Right hindlimb (tissue), 1 donor: Measurements from ENCODE around the gene MAPK4.
"Not testable (repeated sequence)": the region's sequence is repeated elsewhere in the genome, so short reads cannot be mapped to it uniquely, and the experiment has no call there.

Experiments
- DNase-seq: peaks from one replicate; pipeline ENCODE4 v3.0.0-alpha.2; 2018

The MAPK4 gene

DNA sequence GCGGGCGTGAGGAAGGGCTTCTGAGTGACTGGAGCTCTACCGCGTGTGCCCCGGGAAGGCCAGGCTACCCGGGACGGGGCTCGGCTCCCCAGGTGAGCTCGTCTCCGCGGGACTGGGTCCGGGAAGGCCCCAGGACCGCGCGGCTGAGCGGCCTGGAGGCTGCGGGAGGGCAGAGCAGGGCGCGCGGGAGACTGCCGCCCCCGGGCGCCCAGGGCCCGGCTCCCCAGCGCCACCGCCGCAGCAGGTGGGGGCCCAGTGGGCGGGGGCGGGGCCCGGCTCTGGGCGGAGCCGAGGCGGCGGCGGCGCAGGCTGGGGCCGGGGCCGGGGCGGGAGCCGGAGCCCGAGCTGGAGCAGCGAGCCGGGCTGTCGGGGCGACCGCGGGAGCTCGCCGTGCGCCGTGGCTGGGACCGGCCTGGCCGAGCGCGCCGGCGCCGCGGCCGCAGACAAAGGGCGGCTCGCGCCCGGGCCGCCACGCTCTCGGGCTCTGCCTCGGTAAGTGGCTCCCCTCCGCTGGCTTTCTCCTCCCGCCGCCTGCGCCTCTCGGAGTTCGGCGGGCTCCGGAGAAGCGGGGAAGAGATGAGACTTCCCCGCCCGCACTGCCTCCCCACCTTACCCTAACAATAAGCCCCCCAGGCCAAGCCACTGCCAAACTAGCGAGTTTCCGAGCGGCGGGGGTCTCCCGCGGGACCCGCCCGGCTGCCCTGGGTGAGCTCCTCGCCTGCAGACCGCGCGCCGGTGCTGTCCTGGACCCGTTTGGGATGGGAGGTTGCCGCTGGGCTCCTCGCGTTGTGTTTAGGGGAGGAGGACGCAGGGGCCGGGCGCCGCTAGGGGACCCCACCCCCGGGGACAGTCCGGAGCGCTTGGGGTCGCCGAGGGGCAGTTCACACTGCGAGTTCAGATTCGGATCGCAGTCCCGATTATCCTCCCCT, at the start of gene MAPK4:
TSS of gene MAPK4 (plus strand) at position 336 of the 929 bp plus-strand sequence. CDS start 103,872 bp downstream, outside the sequence.
- peak; percentile 55 for DNase-seq

DNA sequence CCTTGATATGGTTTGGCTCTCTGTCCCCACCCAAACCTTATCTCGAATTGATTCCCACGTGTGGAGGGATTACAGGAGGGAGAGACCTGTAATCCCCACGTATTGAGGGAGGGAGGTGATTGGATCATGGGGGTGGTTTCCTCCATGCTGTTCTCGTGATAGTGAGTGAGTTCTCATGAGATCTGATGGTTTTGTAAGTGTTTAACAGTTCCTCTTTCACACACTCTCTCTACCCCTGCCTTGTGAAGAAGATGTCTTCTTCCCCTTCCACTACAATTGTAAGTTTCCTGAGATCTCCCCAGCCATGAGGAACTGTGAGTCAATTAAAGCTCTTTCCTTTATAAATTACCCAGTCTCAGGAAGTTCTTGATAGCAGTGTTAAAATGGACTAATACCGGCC, 42.6 kb upstream of the MAPK4 start:
- DNase-seq = not testable (repeated sequence)

DNA sequence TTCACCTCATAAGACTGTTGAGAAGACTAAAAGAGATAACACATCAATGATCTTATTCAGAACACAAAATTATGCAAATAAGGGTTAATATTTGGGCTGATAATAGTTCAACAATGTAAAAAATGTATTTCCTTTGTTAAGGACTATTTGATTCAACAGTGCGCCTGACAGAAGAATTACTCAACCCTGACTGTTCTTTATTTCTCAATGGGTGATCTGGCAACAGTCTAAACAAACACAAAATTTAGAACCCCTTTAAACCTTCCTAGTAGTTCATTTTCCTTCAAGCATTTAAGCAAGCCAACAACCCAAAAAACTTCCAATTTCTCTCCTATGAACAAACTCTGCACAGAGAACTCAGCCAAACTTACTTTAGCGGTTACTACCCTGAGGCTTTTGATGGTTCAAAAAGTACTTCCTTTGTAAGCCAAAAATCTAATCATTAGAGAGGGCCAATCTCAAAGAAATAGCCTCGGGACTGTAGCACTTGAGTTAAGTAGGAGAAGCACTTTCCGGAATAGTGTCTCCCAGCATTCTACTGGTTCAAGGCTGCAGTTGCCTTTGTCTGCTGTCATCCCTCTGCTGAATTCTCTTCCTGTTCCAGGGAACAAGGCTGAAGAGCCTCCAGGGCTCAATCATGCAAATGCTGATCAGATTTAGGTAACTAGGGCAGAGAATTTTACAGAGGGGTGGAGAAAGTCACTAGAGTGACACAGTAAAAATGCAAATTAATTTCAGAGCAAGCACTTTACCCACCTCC, 40.9 kb upstream of the MAPK4 start:
- DNase-seq = no peak

DNA sequence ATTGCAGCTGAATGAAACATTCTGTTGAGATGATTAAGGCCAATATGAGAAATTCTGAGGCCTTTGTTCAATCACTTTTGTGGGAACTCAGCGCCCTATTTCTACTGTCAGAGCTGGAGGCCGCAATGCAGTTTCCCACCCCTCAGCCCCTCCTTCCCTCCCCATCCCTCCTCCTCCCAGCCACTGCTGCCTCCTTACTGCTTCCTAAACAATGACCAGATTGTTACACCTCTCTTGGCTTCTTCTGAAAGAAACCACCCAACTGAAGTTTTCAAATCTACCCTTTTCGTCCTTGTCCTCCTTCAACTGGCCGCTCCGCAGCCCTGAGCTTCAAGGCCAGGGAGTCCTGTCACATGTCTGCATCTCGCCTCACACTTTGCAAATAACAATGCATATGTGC, 36.7 kb upstream of the MAPK4 start:
- no peak for DNase-seq

DNA sequence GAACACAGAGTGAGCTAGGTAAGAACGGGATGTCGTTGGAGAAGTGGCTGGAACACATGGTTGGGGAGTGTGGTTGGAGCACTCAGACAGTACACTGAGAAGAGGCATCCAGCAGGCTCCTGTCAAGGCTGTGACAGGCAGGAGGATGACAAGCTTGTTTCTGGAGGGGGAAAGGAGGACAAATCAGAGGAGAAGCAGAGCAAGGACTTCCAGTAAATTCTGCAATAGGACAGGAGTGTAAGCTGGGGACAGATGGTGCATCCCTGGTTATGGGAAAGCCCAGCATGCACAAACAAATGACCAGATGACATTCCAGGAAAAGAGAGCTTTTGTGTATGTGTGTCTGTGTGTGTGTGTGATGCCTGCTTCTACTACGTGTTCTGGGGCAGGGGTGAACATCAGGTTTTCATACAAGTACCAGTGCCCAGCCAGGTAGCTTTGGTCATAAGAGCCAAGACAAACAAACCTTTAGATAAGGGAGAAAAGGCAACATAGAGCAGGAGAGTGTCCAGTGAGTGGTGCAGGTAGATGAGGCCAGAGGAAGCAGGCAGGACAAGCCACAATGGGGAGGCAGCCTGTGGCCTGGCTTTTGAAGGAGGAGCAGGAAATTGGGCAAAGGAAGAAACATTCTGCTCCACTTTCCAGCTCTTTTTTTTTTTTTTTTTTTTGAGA, 32.1 kb upstream of the MAPK4 start:
- no peak for DNase-seq

DNA sequence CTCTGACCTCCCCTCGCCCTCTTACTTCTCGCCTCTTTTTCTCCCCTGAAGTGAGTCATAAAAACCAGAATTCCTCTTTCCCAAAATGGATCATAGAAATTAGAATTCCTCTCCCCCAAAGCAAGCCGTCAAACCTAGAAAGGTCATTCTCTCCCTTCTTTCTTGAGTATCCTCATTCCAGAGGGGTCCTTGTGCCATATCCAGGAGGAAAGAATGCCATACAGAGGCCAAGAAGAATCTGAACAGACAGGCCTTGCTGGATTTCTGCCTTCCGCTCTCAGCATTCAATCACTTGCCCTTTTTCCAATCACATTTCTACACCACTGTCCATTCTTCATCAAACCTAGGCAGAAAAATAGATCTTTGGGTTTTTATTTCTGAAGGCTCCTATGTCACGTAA, 31.1 kb upstream of the MAPK4 start:
- DNase-seq = no peak

DNA sequence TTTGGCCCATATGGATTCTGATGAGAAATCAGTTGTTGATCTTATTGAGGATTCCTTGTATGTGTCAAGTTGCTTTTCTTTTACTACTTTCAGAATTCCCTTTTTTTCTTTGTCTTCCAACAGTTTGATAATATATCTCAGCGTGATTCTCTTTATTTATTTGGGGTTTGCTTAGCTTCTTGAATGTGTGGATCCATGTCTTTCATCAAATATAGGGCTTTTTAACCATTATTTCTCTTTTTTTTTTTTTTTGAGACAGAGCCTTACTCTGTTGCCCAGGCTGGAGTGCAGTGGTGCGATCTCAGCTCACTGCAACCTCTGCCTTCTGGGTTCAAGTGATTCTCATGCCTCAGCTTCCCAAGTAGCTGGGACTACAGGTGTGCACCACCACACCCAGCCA, 26.1 kb upstream of the MAPK4 start:
- DNase-seq = not testable (repeated sequence)

DNA sequence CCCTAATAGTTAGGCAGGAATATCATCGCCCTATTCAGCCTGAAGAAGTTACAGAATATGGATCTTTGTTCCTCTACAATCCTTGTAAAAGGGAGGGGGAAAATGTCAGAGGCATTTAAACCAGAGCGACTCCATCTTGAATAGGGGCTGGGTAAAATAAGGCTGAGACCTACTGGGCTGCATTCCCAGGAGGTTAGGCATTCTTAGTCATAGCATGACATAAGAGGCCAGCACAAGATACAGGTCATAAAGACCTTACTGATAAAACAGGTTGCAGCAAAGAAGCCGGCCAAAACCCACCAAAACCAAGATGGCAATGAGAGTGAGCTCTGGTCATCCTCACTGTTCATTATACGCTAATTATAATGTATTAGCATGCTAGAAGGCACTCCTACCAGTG, 15.4 kb upstream of the MAPK4 start:
- not testable (repeated sequence) for DNase-seq

DNA sequence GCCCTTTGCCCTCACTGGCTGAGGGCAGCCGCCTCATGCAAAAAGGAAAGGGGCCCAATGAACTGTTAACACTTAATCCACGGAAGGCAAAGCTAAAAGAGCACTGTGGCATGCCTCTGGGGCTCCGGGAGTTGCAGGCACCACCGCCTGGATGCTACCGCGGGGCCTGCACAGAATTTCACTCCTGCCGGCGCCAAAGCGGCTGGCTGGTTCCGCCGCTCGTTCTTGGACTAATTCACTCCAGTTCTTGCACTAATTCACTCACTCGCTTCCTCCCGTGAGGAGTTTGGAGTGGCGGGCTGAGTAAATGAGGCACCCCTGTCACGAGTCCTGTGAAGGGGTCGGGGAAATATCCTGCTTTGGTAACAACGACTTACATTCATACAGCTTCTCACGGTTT, 14.0 kb upstream of the MAPK4 start:
- DNase-seq = no peak

DNA sequence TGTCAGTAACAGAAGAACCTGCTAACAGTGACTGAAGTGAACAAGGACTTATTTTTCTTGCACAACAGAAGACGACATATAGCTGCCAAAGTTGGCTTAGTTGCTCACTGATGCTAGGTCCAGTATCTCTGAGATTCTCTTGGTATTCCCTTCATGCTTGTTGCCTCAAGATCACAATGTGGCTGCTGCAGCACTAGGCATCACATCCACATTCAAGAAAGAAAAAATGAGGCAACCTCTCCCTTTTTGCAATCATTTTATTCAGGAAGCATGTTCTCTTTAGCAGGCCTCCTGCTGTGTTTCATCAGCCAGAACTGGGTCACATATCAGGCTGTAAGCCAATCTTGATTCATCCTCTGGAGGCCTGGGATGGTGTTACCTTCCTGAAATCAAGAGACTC, 11.7 kb upstream of the MAPK4 start:
- no peak for DNase-seq

DNA sequence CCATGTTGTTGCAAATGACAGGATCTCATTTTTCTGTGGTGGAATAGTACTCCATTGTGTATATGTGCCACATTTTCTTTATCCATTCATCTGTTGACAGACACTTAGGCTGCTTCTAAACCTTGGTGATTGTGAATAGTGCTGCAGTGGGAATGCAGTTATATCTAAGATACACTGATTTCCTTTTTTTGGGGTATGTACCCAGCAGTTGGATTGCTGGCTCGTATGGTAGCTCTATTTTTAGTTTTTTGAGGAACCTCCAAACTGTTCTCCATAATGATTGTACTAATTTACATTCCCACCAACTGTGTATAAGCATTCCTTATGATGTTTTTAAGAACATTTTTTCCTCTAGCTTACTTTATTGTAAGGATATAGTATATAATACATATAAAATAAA, 8.2 kb upstream of the MAPK4 start:
- DNase-seq = not testable (repeated sequence)

DNA sequence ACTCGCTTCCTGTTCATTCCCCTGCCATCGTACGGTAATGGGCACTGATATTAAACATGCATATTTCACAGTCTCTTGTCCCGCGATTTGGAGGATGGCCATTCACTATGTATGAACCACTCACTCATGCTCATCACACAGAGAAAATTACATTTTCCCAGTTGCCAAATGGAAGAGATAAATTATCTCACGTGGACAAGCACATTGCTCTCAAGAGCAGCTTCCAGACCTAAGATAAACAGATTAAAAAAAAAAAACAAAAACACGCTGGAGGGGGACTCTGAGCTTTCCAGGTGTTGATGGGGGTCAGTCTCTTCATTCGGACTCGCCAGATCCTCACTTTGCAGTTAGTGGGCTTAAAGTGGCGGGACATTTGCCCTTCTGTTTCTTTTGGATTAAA, 1.7 kb upstream of the MAPK4 start:
- DNase-seq = no peak

DNA sequence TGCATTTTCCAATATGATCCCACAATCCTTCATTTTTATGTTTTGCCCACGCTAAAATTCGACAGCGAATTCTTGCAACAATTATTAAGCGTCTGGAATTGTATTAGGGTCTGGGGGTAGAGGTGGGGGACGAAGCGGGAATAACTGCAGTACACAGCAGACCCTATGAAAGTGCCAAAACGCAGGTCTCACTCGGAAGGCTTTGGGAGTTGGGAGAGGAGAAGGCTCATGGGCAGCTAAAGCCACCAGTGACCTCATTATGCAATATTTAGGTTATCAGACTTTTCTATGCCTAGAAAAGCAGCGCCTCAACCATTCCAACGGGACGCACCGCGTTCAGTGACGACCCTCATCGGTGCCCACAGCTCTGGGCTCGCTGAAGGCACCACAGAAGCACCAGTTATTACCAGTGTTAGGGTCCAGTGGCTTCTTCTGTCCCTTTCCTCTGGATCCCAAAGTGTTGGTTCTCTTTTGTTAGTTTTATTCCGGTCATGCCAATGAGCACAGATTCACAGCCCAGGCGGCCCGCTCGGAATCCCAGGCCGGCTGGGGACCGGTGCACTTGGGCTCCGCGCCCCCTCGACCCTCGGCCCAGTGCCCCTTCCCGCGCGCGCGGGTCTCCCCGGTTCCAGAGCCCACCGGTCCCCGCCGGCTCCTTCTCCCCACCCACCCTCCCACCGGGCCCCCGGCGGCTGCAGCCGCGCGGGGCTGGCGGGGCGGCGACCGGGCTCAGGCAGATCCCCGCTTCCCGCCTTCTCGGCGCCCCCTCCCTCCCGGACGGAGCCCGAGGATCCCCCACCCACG, 737 bp upstream of the MAPK4 start:
- no peak for DNase-seq

DNA sequence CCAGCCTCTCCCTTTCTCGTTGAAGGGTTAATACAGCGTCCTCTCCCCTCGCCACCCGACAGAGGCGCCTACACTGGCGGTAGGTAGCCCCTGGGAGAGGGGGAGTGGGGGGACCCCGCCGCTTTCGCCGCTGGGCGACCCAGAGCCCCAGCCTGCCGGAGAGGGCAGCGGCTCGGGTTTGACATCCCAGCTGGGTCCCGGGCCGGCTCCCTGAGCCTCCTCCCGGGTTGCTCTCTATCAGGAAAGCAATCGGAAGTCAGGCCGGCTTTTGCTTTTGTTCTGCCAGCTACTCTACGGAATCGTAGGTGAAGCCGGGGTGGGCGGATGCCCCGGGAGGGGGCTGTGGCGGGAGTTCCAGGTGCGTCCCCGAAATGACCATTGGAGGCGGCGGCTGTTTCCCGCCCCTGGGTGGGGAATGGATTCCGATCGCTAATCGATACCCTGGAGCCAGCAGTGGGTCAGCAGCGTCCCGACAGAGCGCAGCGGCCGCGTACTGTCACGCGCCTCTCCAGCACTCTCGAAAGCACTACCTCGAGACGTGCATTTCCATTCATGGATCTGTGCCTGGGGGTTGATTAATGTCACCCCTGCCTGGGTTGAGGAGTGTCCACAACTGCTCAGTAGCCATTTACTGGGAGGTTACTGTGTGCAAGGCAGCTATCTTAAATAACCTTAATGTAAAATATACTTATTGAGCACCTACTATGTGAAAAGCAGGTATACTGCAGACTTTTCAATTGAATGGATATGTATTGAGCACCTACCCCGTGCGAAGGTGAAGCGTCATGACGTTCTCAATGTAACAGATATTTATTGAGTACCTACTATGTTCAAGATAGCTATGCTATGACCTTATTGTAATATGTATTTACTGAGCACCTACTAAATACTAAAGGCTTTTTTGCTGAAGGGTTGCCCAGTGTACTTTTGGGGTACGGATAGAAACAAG, 1.1 kb downstream of the MAPK4 start:
- no peak for DNase-seq

DNA sequence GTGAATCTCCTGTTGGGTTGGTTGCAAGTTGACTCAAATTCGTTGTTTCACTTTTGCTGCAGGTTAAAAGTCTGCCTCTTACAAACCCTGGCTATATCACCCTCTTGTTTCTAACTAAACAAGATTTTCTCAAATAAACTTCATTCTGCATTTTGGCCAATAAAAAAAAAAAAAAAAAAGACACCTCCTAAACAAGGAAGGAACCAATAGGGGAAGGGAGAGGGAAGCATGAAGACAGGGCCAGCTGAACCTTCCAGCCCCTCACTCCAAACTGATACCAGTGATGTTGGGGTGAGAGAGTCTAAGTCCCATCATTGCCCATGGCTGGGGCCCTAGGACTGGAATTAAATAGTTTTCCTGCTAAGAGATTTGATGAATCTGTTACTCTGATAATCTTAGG, 2.4 kb downstream of the MAPK4 start:
- not testable (repeated sequence) for DNase-seq

DNA sequence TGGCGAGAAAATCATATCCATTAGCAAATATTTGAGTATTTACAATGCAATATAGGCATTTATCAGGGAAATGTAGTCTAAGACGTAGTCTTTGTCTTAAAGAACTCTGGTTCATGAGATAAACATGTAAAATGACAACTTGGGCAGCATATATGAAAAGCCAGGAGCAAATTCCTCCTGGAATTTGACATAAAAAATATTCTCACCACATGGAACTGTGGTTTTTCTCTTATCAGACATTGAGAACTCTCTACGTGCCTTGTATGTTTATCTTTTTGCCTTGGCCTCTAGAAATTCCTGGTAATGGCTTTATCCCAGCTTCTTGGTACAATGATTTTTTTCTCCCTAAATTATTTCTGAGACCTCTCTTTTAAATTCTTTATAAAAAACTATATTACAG, 2.8 kb downstream of the MAPK4 start:
- no peak for DNase-seq

DNA sequence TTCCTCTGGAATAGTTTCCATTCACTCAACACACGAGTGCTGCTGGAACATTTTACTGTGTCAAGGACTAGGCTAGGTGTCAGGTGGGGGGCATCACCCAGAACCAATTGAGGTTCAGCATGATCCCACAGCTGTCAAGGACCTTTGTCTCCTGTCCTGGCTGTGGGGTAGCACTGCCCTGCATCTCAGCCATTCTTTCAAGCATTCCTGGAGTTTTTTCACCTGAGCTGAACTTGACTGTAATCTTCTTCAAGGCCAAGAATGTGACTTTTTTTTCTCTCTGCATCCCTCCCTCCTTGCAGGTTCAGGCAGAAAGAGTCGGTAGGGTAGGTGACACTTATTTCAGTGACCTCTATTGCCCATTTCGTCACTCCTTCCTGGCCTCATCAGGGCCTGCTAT, 3.5 kb downstream of the MAPK4 start:
- DNase-seq = no peak

DNA sequence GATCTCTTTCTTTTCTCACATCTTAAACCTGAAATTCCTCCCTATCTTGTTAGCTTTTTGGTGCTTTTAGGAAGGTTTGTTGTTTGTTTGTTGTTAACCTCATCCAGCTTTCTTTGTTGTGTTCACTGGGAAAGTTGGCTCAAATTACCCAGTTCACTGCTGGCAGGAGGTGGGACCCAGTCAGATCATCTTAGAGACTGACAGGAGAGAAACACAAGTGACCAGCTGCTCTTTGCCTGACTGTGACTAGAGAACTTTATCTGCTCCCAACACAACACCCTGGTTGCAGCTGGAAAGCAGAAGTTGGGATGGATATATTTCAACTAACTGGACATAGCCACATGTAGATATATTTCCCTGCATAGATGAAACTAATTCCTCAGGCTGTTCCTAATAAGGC, 10.0 kb downstream of the MAPK4 start:
- no peak for DNase-seq

DNA sequence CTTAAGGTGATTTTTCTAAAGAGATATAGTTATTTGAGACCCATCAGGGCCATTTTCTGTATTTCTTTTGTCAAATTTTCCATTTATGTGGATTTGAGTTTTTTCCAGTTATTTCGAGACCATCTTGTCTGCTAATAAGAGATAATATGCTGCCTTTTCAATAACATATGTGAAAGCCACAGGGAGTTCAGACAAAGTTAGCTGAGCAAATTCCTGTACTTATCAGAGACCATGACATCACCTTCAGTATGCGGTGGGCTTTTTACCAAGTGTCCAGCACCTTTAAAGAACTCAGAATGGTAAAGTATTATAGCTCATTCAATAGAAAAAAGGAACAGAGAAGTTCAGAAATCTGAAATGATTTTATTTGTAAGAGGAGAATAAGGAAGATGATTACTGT, 11.7 kb downstream of the MAPK4 start:
- no peak for DNase-seq

DNA sequence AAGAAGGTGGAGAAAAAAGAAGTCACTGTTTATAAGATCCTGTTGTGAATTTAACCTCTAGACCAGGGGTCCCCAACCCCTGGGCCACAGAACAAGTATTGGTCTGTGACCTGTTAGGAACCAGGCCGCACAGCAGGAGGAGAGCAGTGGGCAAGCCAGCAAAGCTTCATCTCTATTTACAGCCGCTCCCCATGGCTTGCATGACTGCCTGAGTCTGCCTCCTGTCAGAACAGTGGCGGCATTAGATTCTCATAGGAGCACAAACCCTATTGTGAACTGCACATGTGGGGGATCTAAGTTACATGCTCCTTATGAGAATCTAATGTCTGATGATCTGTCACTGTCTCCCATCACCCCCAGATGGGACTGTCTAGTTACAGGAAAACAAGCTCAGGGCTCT, 13.3 kb downstream of the MAPK4 start:
- not testable (repeated sequence) for DNase-seq

DNA sequence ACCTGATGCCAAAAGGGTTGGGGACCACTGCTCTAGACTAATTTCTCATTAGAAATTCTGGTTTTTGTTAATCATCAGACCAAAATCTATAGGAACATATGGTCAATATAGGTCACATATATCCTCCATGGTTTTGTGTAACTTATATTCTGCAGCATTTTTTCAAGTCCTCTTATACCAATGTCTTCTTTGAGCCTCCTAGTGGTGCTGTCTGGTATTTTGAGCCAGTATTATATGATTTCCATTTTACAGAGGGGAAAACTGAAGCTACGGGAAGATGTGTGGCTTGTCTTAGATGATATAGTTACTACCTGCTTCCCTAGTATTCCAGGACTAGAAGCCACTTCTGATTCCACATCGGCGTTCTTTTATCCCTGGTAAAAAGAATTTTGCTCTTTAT, 13.8 kb downstream of the MAPK4 start:
- DNase-seq = no peak
